Measurements from ENCODE around the gene SRSF6.

DNA sequence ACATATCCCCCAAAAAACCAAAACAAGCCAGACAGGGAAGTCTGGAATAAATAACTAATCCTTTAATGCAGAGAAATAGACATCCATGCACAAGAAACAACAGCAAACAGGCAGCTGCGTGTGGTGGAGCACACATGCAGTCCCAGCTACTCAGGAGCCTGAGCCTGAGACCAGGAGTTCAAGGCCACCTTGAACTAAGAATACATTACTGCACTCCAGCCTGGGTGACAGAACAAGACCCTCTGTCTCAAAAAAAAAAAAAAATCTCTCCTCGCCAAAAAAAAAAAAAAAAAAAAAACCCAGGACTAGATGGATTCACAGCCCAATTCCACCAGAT is 48.2 kb upstream of the SRSF6 start:
- TF ChIP-seq CTCF (IDR thresholded peaks at IDR 0.05; ENCODE audit: low read length) (no peak), EZH2 (IDR thresholded peaks at IDR 0.05; ENCODE audit: borderline replicate concordance, low read length) (no peak)
